Esophagus (tissue), 2 donors: ENCODE results near the gene FSIP1. TPM values are rescaled to one million over a fixed set of nuclear protein-coding genes. Genes with fewer than 3 reads are reported as not detected.

Experiments used
- H3K27ac ChIP-seq, 2 donors: one replicate each; pipeline ENCODE4 v1.5.1; 2013; ENCODE audit warnings: low read depth in 2 of 2, mild to moderate bottlenecking in 2 of 2, inconsistent platforms in 1 of 2, low read length in 1 of 2, moderate library complexity in 1 of 2
- H3K27me3 ChIP-seq, 2 donors: one replicate each; pipeline ENCODE4 v1.6.1; 2013; ENCODE audit warnings: low read length in 2 of 2, control low read depth in 1 of 2, mild to moderate bottlenecking in 1 of 2; ENCODE audit not compliant: insufficient read depth in 2 of 2, control insufficient read depth in 1 of 2
- H3K36me3 ChIP-seq, 2 donors: one replicate each; pipeline ENCODE4 v1.6.1; 2013; ENCODE audit warnings: low read length in 1 of 2; ENCODE audit not compliant: control insufficient read depth in 2 of 2, insufficient read depth in 2 of 2
- H3K4me1 ChIP-seq, 2 donors: one replicate each; pipeline ENCODE4 v1.6.1; 2013; ENCODE audit warnings: low read length in 1 of 2; ENCODE audit not compliant: control insufficient read depth in 2 of 2, insufficient read depth in 2 of 2
- H3K4me3 ChIP-seq, 2 donors: one replicate each; pipeline ENCODE4 v1.5.1; 2013; ENCODE audit warnings: low read length in 2 of 2, mild to moderate bottlenecking in 2 of 2, low read depth in 1 of 2, moderate library complexity in 1 of 2
- H3K9me3 ChIP-seq, 2 donors: one replicate each; pipeline ENCODE4 v1.6.1; 2013; ENCODE audit warnings: mild to moderate bottlenecking in 2 of 2, low read depth in 1 of 2, low read length in 1 of 2, moderate library complexity in 1 of 2; ENCODE audit not compliant: control insufficient read depth in 2 of 2, insufficient read depth in 1 of 2
- WGBS, 2 donors: extraction: QIAGEN DNeasy Blood & Tissue Kit; methylation state at CpG; one replicate each; pipeline ENCODE4 v1.1.7; 2013; 5-methylcytosine and 5-hydroxymethylcytosine counted together
- polyA plus RNA-seq, 2 donors: library from polyadenylated mRNA; stranded (reverse); fragments of 200-250 nt; gene quantifications; one replicate each; pipeline ENCODE4 v1.2.3, GENCODE V29; 2013
- donor health status: healthy with polysubstance abuse.
- donor health status: Bipolar disorder and iron deficiency.

Gene FSIP1
- polyA plus RNA-seq, 2 donors = 0.21 to 0.29 TPM

DNA sequence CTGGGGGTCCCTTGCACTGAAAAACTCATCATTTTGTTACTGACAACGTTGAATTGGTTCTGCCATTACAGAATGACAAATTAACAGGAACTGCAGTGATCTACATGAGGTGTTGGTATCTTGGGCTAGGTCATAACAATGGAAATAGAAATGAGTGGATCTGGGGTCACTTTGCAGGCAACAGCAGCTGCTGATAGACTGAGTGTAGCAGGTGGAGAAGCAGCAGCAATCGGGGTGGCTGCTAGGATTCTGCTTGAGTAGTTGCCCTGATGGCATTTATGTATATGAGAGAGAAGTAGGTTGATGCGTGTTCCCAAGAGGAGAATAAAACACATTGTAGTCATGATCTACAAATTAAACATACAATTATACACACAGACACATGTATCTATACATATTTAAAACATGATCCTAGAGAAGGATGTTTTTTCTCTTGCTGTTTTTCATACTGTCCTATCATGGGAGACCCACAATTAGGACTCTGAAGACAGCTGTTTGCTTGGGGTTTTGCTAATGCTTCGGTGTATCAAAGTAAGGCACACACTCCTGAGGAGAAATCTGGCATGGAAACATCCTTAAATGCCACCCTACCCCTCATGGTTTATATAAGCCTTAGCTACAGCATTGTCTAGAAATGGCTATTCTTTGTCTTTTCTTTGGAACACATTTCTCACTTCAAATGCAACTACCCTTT, 217.5 kb downstream of the FSIP1 start:
- Histone ChIP-seq H3K9me3 (no peaks in the 10 kb centered on the region), H3K27ac (no peak overlapping the region), H3K27me3 (no peaks in the 10 kb centered on the region), H3K36me3 (no peaks in the 10 kb centered on the region), H3K4me1 (no peaks in the 10 kb centered on the region), H3K4me3 (no peak overlapping the region)
- WGBS, 2 donors = 84 to 87% methylated on average over 4 of the region's 4 CpGs

DNA sequence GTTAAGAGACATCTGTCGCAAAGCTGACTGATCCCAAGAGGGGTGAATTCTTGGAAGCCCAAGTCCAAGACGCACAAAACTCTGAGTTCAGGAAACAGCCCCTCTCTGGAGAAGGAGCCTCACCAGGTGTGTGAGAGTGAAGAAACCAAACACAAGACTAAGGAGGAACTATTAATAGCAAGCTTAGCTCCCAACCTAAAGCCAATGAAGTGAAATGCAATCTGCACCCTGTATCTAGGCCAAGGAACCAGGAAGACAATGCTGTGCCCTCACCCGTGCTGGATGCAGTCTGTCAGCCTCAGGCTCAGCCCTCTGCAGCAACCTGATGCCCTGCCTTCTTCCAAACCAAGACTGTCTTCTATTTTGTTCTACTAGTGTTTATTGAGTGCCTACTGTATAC, 224.2 kb downstream of the FSIP1 start:
- 81 to 82% methylated on average over 3 of the region's 3 CpGs for WGBS, 2 donors
- H3K27ac ChIP-seq = no peak overlapping the region
- H3K9me3 ChIP-seq = no peaks in the 10 kb centered on the region
- peaks cover 0 to 3% of the 10 kb centered on the region in 2 donors for H3K4me1 ChIP-seq
- H3K27me3 ChIP-seq = no peaks in the 10 kb centered on the region
- no peak overlapping the region for H3K4me3 ChIP-seq
- no peaks in the 10 kb centered on the region for H3K36me3 ChIP-seq

- peaks cover 0 to 5% of the 10 kb centered on the region in 2 donors for H3K4me1 ChIP-seq
- no peak overlapping the region for H3K27ac ChIP-seq
- WGBS, 2 donors = 58 to 68% methylated on average over 7 of the region's 7 CpGs
- H3K36me3 ChIP-seq = no peaks in the 10 kb centered on the region
- no peaks in the 10 kb centered on the region for H3K9me3 ChIP-seq
- no peak overlapping the region for H3K4me3 ChIP-seq
- no peaks in the 10 kb centered on the region for H3K27me3 ChIP-seq
These were observed 226.2 kb downstream of the FSIP1 start for GRCh38 chr15:39556461-39556860.

DNA sequence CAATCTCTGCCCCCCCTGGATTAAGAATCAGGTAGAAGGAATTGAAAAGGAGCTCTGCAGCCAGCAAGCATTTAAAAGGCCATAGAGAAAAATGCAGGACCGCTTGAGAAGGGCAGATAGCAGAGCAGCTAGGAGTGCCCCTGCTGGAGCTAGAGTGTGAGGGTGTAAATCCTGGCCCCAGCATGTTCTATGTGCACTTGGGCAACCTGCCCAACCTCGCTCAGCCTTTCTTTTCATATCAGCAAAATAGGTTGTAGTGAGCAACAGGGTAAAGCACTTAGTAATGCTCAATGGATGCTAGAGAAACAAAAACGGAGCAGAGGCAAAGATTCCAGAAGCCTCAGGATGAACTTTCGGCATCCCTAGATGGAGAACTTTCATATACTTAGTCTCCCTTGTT, 226.8 kb downstream of the FSIP1 start:
- peak overlapping the region in 1 of 2 donors; percentile 29 for H3K27ac ChIP-seq
- no peaks in the 10 kb centered on the region for H3K27me3 ChIP-seq
- no peaks in the 10 kb centered on the region for H3K9me3 ChIP-seq
- 67 to 71% methylated on average over 4 of the region's 4 CpGs for WGBS, 2 donors
- H3K4me3 ChIP-seq = no peak overlapping the region
- no peaks in the 10 kb centered on the region for H3K36me3 ChIP-seq
- peaks cover 0 to 5% of the 10 kb centered on the region in 2 donors for H3K4me1 ChIP-seq

- peaks cover 0 to 5% of the 10 kb centered on the region in 2 donors for H3K4me1 ChIP-seq
- no peak overlapping the region for H3K4me3 ChIP-seq
- H3K9me3 ChIP-seq = no peaks in the 10 kb centered on the region
- H3K27ac ChIP-seq = no peak overlapping the region
- H3K36me3 ChIP-seq = no peaks in the 10 kb centered on the region
- H3K27me3 ChIP-seq = no peaks in the 10 kb centered on the region
These were observed 227.8 kb downstream of the FSIP1 start for GRCh38 chr15:39554746-39555387.

- H3K27me3 ChIP-seq = no peaks in the 10 kb centered on the region
- H3K9me3 ChIP-seq = no peaks in the 10 kb centered on the region
- no peak overlapping the region for H3K27ac ChIP-seq
- H3K4me1 ChIP-seq = peaks cover 0 to 5% of the 10 kb centered on the region in 2 donors
- no peak overlapping the region for H3K4me3 ChIP-seq
- no peaks in the 10 kb centered on the region for H3K36me3 ChIP-seq
- 34 to 38% methylated on average over 2 of the region's 2 CpGs for WGBS, 2 donors
These were observed 228.5 kb downstream of the FSIP1 start for GRCh38 chr15:39553947-39554693.

- H3K4me3 ChIP-seq = no peak overlapping the region
- no peak overlapping the region for H3K27ac ChIP-seq
- H3K36me3 ChIP-seq = no peaks in the 10 kb centered on the region
- peaks cover 0 to 5% of the 10 kb centered on the region in 2 donors for H3K4me1 ChIP-seq
- no peaks in the 10 kb centered on the region for H3K9me3 ChIP-seq
- WGBS, 2 donors = 40 to 57% methylated on average over 2 of the region's 2 CpGs
- no peaks in the 10 kb centered on the region for H3K27me3 ChIP-seq
These were observed 230.1 kb downstream of the FSIP1 start for GRCh38 chr15:39552556-39552955.

DNA sequence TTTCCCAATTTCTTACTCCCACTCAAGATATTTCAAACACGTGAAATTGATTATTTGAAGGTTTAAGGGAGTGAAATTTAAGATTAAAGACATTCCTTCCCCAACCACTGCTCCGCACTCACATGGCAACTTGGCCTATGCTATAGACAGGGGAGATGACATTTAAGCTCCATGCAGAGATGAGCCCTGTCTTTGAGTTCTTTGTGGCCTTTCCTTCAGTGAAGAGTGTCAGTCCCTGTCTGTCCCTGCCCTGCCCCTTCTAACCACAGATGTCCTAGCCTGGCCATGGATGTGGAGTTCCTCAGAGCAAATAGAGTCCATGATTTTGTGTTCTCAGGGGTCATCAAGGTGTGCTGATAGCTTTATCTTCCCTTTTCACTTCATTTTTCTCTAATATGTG, 231.2 kb downstream of the FSIP1 start:
- H3K9me3 ChIP-seq = no peaks in the 10 kb centered on the region
- no peaks in the 10 kb centered on the region for H3K36me3 ChIP-seq
- H3K4me3 ChIP-seq = no peak overlapping the region
- peaks cover 0 to 5% of the 10 kb centered on the region in 2 donors for H3K4me1 ChIP-seq
- no peaks in the 10 kb centered on the region for H3K27me3 ChIP-seq
- H3K27ac ChIP-seq = no peak overlapping the region
- 88 to 92% methylated on average over 2 of the region's 2 CpGs for WGBS, 2 donors
